GM12878 (cell line): ENCODE results near the gene XPC. TPM values are rescaled to one million over a fixed set of nuclear protein-coding genes. Genes with fewer than 3 reads are reported as not detected.

Experiments
- FOXK2 ChIP-seq: fragments of 450-650 bp; IDR thresholded peaks from 2 replicates; pipeline ENCODE4 v1.6.1; 2017; ENCODE audit warnings: mild to moderate bottlenecking, moderate library complexity
- HCFC1 ChIP-seq: fragments of 150-350 bp; IDR thresholded peaks from 2 replicates; pipeline ENCODE4 v1.6.1; 2014; ENCODE audit warnings: low read length
- JUNB ChIP-seq: IDR thresholded peaks from 2 replicates; pipeline ENCODE4 v1.6.1; 2016; ENCODE audit warnings: antibody characterized with exemption, mild to moderate bottlenecking
- LARP7 ChIP-seq: fragments of 450-650 bp; IDR thresholded peaks from 2 replicates; pipeline ENCODE4 v1.6.1; 2017; ENCODE audit warnings: mild to moderate bottlenecking
- MEF2A ChIP-seq: IDR thresholded peaks from 2 replicates; pipeline ENCODE4 v1.6.1; 2011; ENCODE audit warnings: low read depth, mild to moderate bottlenecking, low read length, moderate library complexity; ENCODE audit not compliant: insufficient read depth
- PAX5 ChIP-seq: IDR thresholded peaks from 2 replicates; pipeline ENCODE4 v1.6.1; 2011; ENCODE audit warnings: low read depth, low read length, borderline replicate concordance
- REST ChIP-seq: IDR thresholded peaks from 2 replicates; pipeline ENCODE4 v1.6.1; 2012; ENCODE audit warnings: mild to moderate bottlenecking, low read depth, low read length
- RUNX3 ChIP-seq: IDR thresholded peaks from 2 replicates; pipeline ENCODE4 v1.6.1; 2012; ENCODE audit warnings: low read length, inconsistent platforms
- SMARCA5 ChIP-seq: fragments of 450-650 bp; IDR thresholded peaks from 2 replicates; pipeline ENCODE4 v1.6.1; 2017; ENCODE audit warnings: mild to moderate bottlenecking
- SPI1 ChIP-seq: IDR thresholded peaks from 2 replicates; pipeline ENCODE4 v1.6.1; 2011; ENCODE audit warnings: low read depth, mild to moderate bottlenecking, low read length, moderate library complexity, borderline replicate concordance; ENCODE audit not compliant: insufficient read depth
- STAT3 ChIP-seq: IDR thresholded peaks from 2 replicates; pipeline ENCODE4 v1.6.1; 2011; ENCODE audit warnings: low read depth, low read length, improper control_type of control experiment
- YBX1 ChIP-seq: fragments of 450-650 bp; IDR thresholded peaks from 2 replicates; pipeline ENCODE4 v1.6.1; 2016; ENCODE audit warnings: antibody characterized with exemption
- ZBTB4 ChIP-seq: fragments of 450-650 bp; formaldehyde crosslinking; IDR thresholded peaks from 2 replicates; pipeline ENCODE4 v1.4.0; 2022; ENCODE audit warnings: mild to moderate bottlenecking, moderate library complexity
- ZSCAN29 ChIP-seq: fragments of 450-650 bp; IDR thresholded peaks from 2 replicates; pipeline ENCODE4 v1.6.1; 2017; ENCODE audit warnings: mild to moderate bottlenecking, moderate library complexity
- polyA plus RNA-seq, 11 experiments: library from polyadenylated mRNA; depleted of rRNA in 4 of 11; unstranded in 6 of 11; stranded (reverse) in 5 of 11; fragments of >200 nt; fragmentation: Nextera tagmentation in 4 of 11; fragmentation: Illumina TruSeq in 1 of 11; extraction: Ambion mirVana in 4 of 11; extraction: Trizol in 1 of 11; gene quantifications; 1 replicate in 1 of 11; 2 replicates in 10 of 11; pipeline versions ENCODE4 v1.2.1 to v1.2.3, GENCODE V29; 2011 to 2016; ENCODE audit warnings: inconsistent platforms in 2 of 11, missing spikeins in 2 of 11, low read depth in 1 of 11
- total RNA-seq, 4 experiments: library from RNA; depleted of rRNA in 3 of 4; stranded (reverse); fragments of >200 nt in 3 of 4; fragmentation: Illumina TruSeq in 1 of 4; extraction: Trizol in 1 of 4; gene quantifications; 2 replicates each; pipeline versions ENCODE4 v1.2.1 to v1.2.3, GENCODE V29; 2013 to 2021

The XPC gene
- total and polyA plus RNA-seq, 10 of the 15 experiments (the other 5 are each of a cell fraction or from before 2014, with no cell fraction given) = 4.0 to 48.3 (median 29.8) TPM

GRCh38 chr3:14222900-14223594 is 44.6 kb upstream of the XPC start (continued):
- TF ChIP-seq JUNB (no peak), PAX5 (no peak), SPI1 (peak; percentile 76; the same call in 1 of the 2 replicates), STAT3 (no peak), ZBTB4 (CRISPR knock-in tag) (no peak), ZSCAN29 (no peak), LARP7 (no peak), FOXK2 (no peak), YBX1 (no peak), SMARCA5 (no peak), REST (no peak), RUNX3 (peak; percentile 35; the same call in 1 of the 2 replicates), MEF2A (no peak), HCFC1 (no peak)
